Measurements from ENCODE around the gene HTT. TPM values are rescaled to one million over a fixed set of nuclear protein-coding genes. Genes with fewer than 3 reads are reported as not detected.

Gene HTT
- total and polyA plus RNA-seq, 8 donors: 34.5 to 75.9 (median 43.5) TPM

DNA sequence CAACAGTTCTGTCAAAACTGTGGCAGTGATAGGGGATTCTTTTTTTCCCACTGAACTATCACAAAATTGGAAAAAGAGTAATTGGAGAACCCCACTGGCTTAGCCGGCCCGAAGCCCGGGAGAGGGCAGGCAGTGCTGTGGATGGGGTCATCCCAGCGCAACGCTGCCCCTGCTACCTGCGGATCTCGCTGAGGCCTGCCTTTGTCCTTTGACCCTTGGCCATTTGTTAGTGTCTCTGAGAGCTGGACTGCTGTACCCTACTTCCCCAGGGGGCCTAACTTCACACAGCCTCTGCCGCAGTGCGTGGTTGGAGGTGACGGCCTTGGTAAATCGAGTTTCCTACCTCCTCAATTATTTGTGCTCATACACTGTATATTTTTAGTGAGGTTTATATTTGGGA, 131.5 kb downstream of the HTT start:
- Histone ChIP-seq H3K4me1 (peaks cover 14 to 40% of the 10 kb centered on the region in 2 donors), H3K27ac (no peak overlapping the region), H3K4me3 (no peak overlapping the region), H3K27me3 (no peaks in the 10 kb centered on the region), H3K36me3 (peaks cover 0 to 64% of the 10 kb centered on the region in 2 donors), H3K9me3 (no peaks in the 10 kb centered on the region)
- intact Hi-C loops (cut with DNase I): no loop called here
- DNase-seq (peak in 1 of 4 donors; percentile 54), ATAC-seq (no peak)
- TF ChIP-seq, protein P1, sequence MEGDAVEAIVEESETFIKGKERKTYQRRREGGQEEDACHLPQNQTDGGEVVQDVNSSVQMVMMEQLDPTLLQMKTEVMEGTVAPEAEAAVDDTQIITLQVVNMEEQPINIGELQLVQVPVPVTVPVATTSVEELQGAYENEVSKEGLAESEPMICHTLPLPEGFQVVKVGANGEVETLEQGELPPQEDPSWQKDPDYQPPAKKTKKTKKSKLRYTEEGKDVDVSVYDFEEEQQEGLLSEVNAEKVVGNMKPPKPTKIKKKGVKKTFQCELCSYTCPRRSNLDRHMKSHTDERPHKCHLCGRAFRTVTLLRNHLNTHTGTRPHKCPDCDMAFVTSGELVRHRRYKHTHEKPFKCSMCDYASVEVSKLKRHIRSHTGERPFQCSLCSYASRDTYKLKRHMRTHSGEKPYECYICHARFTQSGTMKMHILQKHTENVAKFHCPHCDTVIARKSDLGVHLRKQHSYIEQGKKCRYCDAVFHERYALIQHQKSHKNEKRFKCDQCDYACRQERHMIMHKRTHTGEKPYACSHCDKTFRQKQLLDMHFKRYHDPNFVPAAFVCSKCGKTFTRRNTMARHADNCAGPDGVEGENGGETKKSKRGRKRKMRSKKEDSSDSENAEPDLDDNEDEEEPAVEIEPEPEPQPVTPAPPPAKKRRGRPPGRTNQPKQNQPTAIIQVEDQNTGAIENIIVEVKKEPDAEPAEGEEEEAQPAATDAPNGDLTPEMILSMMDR (IDR thresholded peaks at IDR 0.05): no peak

GRCh38 chr4:3206439-3207100, 132.1 kb downstream of the HTT start:
- no peak overlapping the region for H3K27ac ChIP-seq
- peaks cover 0 to 64% of the 10 kb centered on the region in 2 donors for H3K36me3 ChIP-seq
- TF ChIP-seq, protein P1 (IDR thresholded peaks at IDR 0.05): no peak
- H3K4me1 ChIP-seq: peaks cover 10 to 39% of the 10 kb centered on the region in 2 donors
- no peak for ATAC-seq
- no peak overlapping the region for H3K4me3 ChIP-seq
- H3K9me3 ChIP-seq: no peaks in the 10 kb centered on the region
- no peak for DNase-seq
- no peaks in the 10 kb centered on the region for H3K27me3 ChIP-seq
- intact Hi-C loops (cut with DNase I): no loop called here

DNA sequence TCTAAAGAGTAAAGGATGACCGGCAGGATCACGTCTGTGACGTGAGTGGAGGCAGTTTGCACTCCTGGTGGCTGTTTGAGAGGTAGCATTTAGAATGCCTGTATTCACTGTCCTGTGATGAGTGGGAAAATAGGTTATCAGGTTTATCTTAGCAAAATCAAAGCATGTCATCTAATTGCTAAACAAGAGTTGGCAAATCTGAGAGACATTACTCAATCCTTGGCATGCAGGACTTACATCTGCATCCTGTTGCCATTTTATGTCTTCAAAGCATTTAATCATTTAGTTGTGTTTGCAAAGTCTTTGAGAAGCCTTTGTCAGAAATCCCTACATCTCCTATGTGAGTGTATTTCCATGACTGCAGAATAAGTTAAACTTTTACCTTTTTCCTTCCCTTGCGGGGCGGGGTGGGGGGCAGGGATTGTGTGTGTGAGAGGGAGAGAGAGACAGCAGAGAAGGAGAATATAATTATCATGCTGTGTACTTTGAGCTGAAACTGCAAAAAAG, 133.1 kb downstream of the HTT start:
- Histone ChIP-seq H3K4me3 (no peak overlapping the region), H3K9me3 (no peaks in the 10 kb centered on the region), H3K27ac (no peak overlapping the region), H3K4me1 (peaks cover 5 to 29% of the 10 kb centered on the region in 2 donors), H3K27me3 (no peaks in the 10 kb centered on the region), H3K36me3 (peaks cover 0 to 74% of the 10 kb centered on the region in 2 donors)
- ATAC-seq (no peak), DNase-seq (peak in 1 of 4 donors; percentile 11)
- intact Hi-C loops (cut with DNase I): no loop called here
- TF ChIP-seq, protein P1 (IDR thresholded peaks at IDR 0.05): no peak

DNA sequence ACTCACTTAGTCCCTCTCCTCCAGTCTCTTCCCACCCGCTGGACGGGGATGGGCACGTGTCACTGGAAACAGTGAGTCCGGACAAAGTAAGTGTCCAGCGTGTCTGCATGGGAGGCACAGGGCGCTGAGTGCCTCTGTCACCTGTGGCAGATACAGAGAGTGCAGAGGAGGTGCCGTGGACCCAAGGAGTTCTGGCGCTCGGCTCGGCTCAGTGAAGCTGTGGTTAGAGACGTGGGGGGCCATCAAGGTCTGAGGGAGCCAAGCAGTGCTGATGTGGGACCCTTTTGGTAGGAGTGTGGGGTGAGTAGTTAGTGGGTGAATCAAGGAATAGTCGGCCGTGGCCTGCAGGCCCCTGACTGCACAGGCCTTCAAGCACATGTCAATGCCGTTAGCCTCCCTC, 134.3 kb downstream of the HTT start:
- no peaks in the 10 kb centered on the region for H3K9me3 ChIP-seq
- no peak overlapping the region for H3K27ac ChIP-seq
- peaks cover 0 to 86% of the 10 kb centered on the region in 2 donors for H3K36me3 ChIP-seq
- H3K4me1 ChIP-seq: peaks cover 5 to 16% of the 10 kb centered on the region in 2 donors
- no peaks in the 10 kb centered on the region for H3K27me3 ChIP-seq
- no peak overlapping the region for H3K4me3 ChIP-seq
- DNase-seq (peak in 1 of 4 donors; percentile 41), ATAC-seq (no peak)
- TF ChIP-seq, protein P1 (IDR thresholded peaks at IDR 0.05): no peak
- intact Hi-C loops (cut with DNase I): no loop called here

DNA sequence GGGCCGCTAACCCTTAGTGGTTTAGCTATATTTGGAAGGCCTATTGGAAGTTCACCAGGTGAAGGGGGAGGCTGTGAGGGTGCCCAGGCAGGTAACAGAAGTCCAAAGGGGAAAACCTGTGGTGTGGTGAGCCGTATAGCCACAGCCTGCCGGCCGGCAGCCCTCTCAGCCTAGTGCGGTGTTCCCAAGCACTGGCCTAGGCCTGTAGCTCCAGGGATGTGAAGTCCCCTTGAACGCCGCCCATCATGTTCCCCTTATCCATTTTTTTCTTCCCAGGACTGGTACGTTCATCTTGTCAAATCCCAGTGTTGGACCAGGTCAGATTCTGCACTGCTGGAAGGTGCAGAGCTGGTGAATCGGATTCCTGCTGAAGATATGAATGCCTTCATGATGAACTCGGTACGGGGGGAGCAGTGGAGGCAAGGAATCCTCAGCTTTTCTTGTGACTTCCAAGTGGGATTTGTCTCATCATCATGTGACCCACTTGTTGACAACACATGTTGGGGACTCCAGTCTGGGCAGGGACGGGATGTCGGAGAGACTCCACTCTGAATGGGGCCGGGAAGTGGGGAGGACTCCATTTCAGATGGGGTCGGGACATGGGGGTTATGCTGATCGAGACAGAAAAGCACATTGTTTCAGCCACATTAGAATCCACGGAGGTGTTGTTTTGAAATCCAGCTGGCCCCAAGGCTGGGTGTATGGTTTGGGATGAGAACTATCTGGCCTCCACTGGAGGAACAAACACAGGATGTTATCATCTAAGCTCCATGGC, 135.3 kb downstream of the HTT start:
- no peak overlapping the region for H3K4me3 ChIP-seq
- no peaks in the 10 kb centered on the region for H3K9me3 ChIP-seq
- ATAC-seq (no peak), DNase-seq (peak in 1 of 4 donors; percentile 61)
- peaks cover 5 to 13% of the 10 kb centered on the region in 2 donors for H3K4me1 ChIP-seq
- no peak overlapping the region for H3K27ac ChIP-seq
- no peaks in the 10 kb centered on the region for H3K27me3 ChIP-seq
- intact Hi-C loops (cut with DNase I): no loop called here
- TF ChIP-seq, protein P1 (IDR thresholded peaks at IDR 0.05): no peak
- peaks cover 0 to 87% of the 10 kb centered on the region in 2 donors for H3K36me3 ChIP-seq

Measured in left lung (tissue), 10 donors.